HEK293T (cell line): ENCODE measurements around the gene PEMT.
"Not testable (repeated sequence)": the region's sequence is repeated elsewhere in the genome, so short reads cannot be mapped to it uniquely, and the experiment has no call there.

Experiments used
- CTCF ChIA-PET: fragments of 350-600 bp; formaldehyde crosslinking; extraction: SDS; loops from one replicate; lab custom pipeline; 2021; ENCODE audit warnings: antibody characterized with exemption, inconsistent platforms; lab: Yijun Ruan, JAX
- POLR2A ChIA-PET: fragments of 350-600 bp; formaldehyde crosslinking; extraction: SDS; loops from one replicate; lab custom pipeline; 2020; ENCODE audit warnings: antibody characterized with exemption, inconsistent platforms; lab: Yijun Ruan, JAX
- DNase-seq: peaks from one replicate; pipeline ENCODE4 v3.0.0; 2012; ENCODE audit warnings: mixed read lengths; ENCODE audit errors: extremely low spot score
- ARNT ChIP-seq: fragments of 450-650 bp; IDR thresholded peaks from 2 replicates; pipeline ENCODE4 v1.6.1; 2017; ENCODE audit warnings: mild to moderate bottlenecking
- BHLHE40 ChIP-seq: fragments of 450-650 bp; IDR thresholded peaks from 2 replicates; pipeline ENCODE4 v1.6.1; 2016; ENCODE audit warnings: mild to moderate bottlenecking, moderate library complexity, borderline replicate concordance
- CTBP1 ChIP-seq: fragments of 450-650 bp; IDR thresholded peaks from 2 replicates; pipeline ENCODE4 v1.6.1; 2016; ENCODE audit warnings: borderline replicate concordance
- ELF4 ChIP-seq: fragments of 450-650 bp; IDR thresholded peaks from 2 replicates; pipeline ENCODE4 v1.6.1; 2017; ENCODE audit warnings: antibody characterized with exemption
- FOXA1 ChIP-seq: fragments of 450-650 bp; IDR thresholded peaks from 2 replicates; pipeline ENCODE4 v1.6.1; 2016; ENCODE audit warnings: mild to moderate bottlenecking
- FOXK2 ChIP-seq: fragments of 450-650 bp; IDR thresholded peaks from 2 replicates; pipeline ENCODE4 v1.6.1; 2016; ENCODE audit warnings: mild to moderate bottlenecking
- FOXM1 ChIP-seq: fragments of 450-650 bp; IDR thresholded peaks from 2 replicates; pipeline ENCODE4 v1.6.1; 2017; ENCODE audit warnings: mild to moderate bottlenecking, borderline replicate concordance
- HDGF ChIP-seq: fragments of 450-650 bp; IDR thresholded peaks from 2 replicates; pipeline ENCODE4 v1.6.1; 2017; ENCODE audit warnings: antibody characterized with exemption, borderline replicate concordance
- L3MBTL2 ChIP-seq: fragments of 450-650 bp; conservative IDR thresholded peaks from 2 replicates; pipeline ENCODE4 v1.6.1; 2016; ENCODE audit warnings: mild to moderate bottlenecking
- LEF1 ChIP-seq: fragments of 450-650 bp; IDR thresholded peaks from 2 replicates; pipeline ENCODE4 v1.6.1; 2017; ENCODE audit warnings: mild to moderate bottlenecking, borderline replicate concordance
- NFRKB ChIP-seq: fragments of 450-650 bp; IDR thresholded peaks from 2 replicates; pipeline ENCODE4 v1.6.1; 2016; ENCODE audit warnings: mild to moderate bottlenecking, moderate library complexity
- PKNOX1 ChIP-seq: fragments of 450-650 bp; IDR thresholded peaks from 2 replicates; pipeline ENCODE4 v1.6.1; 2016
- SP1 ChIP-seq: fragments of 450-650 bp; IDR thresholded peaks from 2 replicates; pipeline ENCODE4 v1.6.1; 2017
- SUZ12 ChIP-seq: fragments of 450-650 bp; IDR thresholded peaks from 2 replicates; pipeline ENCODE4 v1.6.1; 2016; ENCODE audit warnings: mild to moderate bottlenecking
- TARDBP ChIP-seq: fragments of 450-650 bp; IDR thresholded peaks from 2 replicates; pipeline ENCODE4 v1.6.1; 2016
- ZNF384 ChIP-seq: fragments of 450-650 bp; IDR thresholded peaks from 2 replicates; pipeline ENCODE4 v1.6.1; 2016

The PEMT gene

GRCh38 chr17:17591355-17592298, at the start of gene PEMT:
PEMT (minus strand) TSS chr17:17591708; CDS start chr17:17591626, 82 bp downstream.
- TF ChIP-seq BHLHE40 (no peak), ARNT (0 out of 2 replicates have a peak, but pooled peaks have one; percentile 30), TARDBP (peak; percentile 53; the same call in 1 of the 2 replicates), L3MBTL2 (peak; percentile 92), CTBP1 (peak; percentile 49; the same call in 1 of the 2 replicates), FOXA1 (no peak), SUZ12 (peak; percentile 94), ELF4 (peak; percentile 91), FOXM1 (peak; percentile 68; the same call in 1 of the 2 replicates)
- ChIA-PET CTCF (interaction anchor here (0.5 to 3.6 kb wide), 7 partner anchors 10 to 355 kb away, joined by 3 to 16 read pairs (median 5); no protein-coding TSS in a partner anchor), POLR2A (interaction anchor here (0.8 to 3.6 kb wide), 26 partner anchors 10 to 245 kb away, joined by 3 to 35 read pairs (median 5); partner anchors contain the start of genes RASD1 and SREBF1)
- DNase-seq = peak; percentile 96

GRCh38 chr17:17639661-17640270, 48.3 kb upstream of the PEMT start:
- DNase-seq, POLR2A ChIA-PET: not testable (repeated sequence)
- CTCF ChIA-PET = interaction anchor here (0.6 kb wide), 1 partner anchor 279 kb away, joined by 4 read pairs; no protein-coding TSS in a partner anchor

- POLR2A ChIA-PET = no interaction called here
- CTCF ChIA-PET = no interaction called here
- TF ChIP-seq ELF4 (no peak), FOXM1 (no peak), SP1 (no peak), SUZ12 (no peak), CTBP1 (no peak), NFRKB (no peak), FOXK2 (no peak), ZNF384 (no peak)
- DNase-seq = no peak
These were observed 47.0 kb upstream of the PEMT start for GRCh38 chr17:17638467-17638866.

GRCh38 chr17:17636272-17636885, 44.9 kb upstream of the PEMT start:
- CTCF ChIA-PET = interaction anchor here (1.0 to 1.4 kb wide), 2 partner anchors 23 to 281 kb away, joined by 4 to 5 read pairs; no protein-coding TSS in a partner anchor
- POLR2A ChIA-PET = no interaction called here
- DNase-seq = no peak
- TF ChIP-seq SP1 = no peak
- no peak for TF ChIP-seq PKNOX1
- TF ChIP-seq ELF4 = no peak
- no peak for TF ChIP-seq FOXA1
- TF ChIP-seq SUZ12 = no peak
- TF ChIP-seq TARDBP = no peak
- no peak for TF ChIP-seq FOXK2
- no peak for TF ChIP-seq BHLHE40
- no peak for TF ChIP-seq CTBP1
- no peak for TF ChIP-seq HDGF
- no peak for TF ChIP-seq FOXM1
- no peak for TF ChIP-seq NFRKB
- no peak for TF ChIP-seq ZNF384
- no peak for TF ChIP-seq LEF1
- TF ChIP-seq L3MBTL2 = no peak
- no peak for TF ChIP-seq ARNT

GRCh38 chr17:17635537-17636271, 44.2 kb upstream of the PEMT start:
- POLR2A ChIA-PET, DNase-seq: not testable (repeated sequence)
- CTCF ChIA-PET = interaction anchor here (0.6 to 1.0 kb wide), 2 partner anchors 77 to 281 kb away, joined by 3 to 4 read pairs; no protein-coding TSS in a partner anchor

GRCh38 chr17:17635126-17635525, 43.6 kb upstream of the PEMT start:
- DNase-seq = no peak
- no peak for TF ChIP-seq TARDBP
- no peak for TF ChIP-seq L3MBTL2
- TF ChIP-seq LEF1 = no peak
- no peak for TF ChIP-seq BHLHE40
- TF ChIP-seq FOXK2 = no peak
- TF ChIP-seq FOXM1 = no peak
- no peak for TF ChIP-seq NFRKB
- no peak for TF ChIP-seq ZNF384
- POLR2A ChIA-PET = interaction anchor here (0.6 kb wide), 1 partner anchor 63 kb away, joined by 3 read pairs; no protein-coding TSS in a partner anchor
- CTCF ChIA-PET = interaction anchor here (0.6 to 1.1 kb wide), 2 partner anchors 77 to 280 kb away, joined by 3 read pairs; no protein-coding TSS in a partner anchor
